Urinary bladder (tissue), 4 donors: ENCODE data around the gene TAS1R3. TPM values are rescaled to one million over a fixed set of nuclear protein-coding genes. Genes with fewer than 3 reads are reported as not detected.

Source experiments
- DNase-seq: peaks from one replicate; pipeline ENCODE4 v3.0.0-alpha.2; 2015; ENCODE audit errors: extremely low spot score
- H3K27ac ChIP-seq: one replicate; pipeline ENCODE4 v1.5.1; 2013; ENCODE audit warnings: low read depth, mild to moderate bottlenecking, moderate library complexity
- H3K36me3 ChIP-seq: one replicate; pipeline ENCODE4 v1.6.1; 2013; ENCODE audit warnings: mild to moderate bottlenecking, moderate library complexity; ENCODE audit not compliant: insufficient read depth
- H3K4me1 ChIP-seq: one replicate; pipeline ENCODE4 v1.6.1; 2013; ENCODE audit warnings: mild to moderate bottlenecking, moderate library complexity; ENCODE audit not compliant: insufficient read depth
- H3K4me3 ChIP-seq: one replicate; pipeline ENCODE4 v1.5.1; 2013; ENCODE audit warnings: low read depth, low read length
- WGBS: extraction: QIAGEN DNeasy Blood & Tissue Kit; methylation state at CpG from one replicate; pipeline ENCODE4 v1.1.7; 2013; 5-methylcytosine and 5-hydroxymethylcytosine counted together
- polyA plus RNA-seq: library from polyadenylated mRNA; stranded (reverse); fragments of 200-250 nt; gene quantifications from one replicate; pipeline ENCODE4 v1.2.3, GENCODE V29; 2013
- total RNA-seq: library from RNA; depleted of rRNA; stranded (reverse); fragments of >200 nt; gene quantifications from one replicate; pipeline ENCODE4 v1.2.3, GENCODE V29; 2014
- donor health status: healthy with polysubstance abuse.
- donor health status: healthy.

The TAS1R3 gene
- total and polyA plus RNA-seq, 2 donors, result 0.11 to 0.48 TPM

- Histone ChIP-seq H3K36me3 (peaks cover 2% of the 10 kb centered on the region), H3K4me3 (no peak overlapping the region), H3K27ac (no peak overlapping the region), H3K4me1 (peaks cover 2% of the 10 kb centered on the region)
- WGBS, result 93% methylated on average over 36 of the region's 36 CpGs
- no peak for DNase-seq
These were observed 9.9 kb downstream of the TAS1R3 start for GRCh38 chr1:1340791-1341548.

- H3K27ac ChIP-seq, result no peak overlapping the region
- peaks cover 2% of the 10 kb centered on the region for H3K36me3 ChIP-seq
- WGBS, result 92% methylated on average over 17 of the region's 17 CpGs
- peaks cover 2% of the 10 kb centered on the region for H3K4me1 ChIP-seq
- no peak overlapping the region for H3K4me3 ChIP-seq
- no peak for DNase-seq
These were observed 10.5 kb downstream of the TAS1R3 start for GRCh38 chr1:1341549-1342021.

GRCh38 chr1:1342061-1342562 lies 11.0 kb downstream of the TAS1R3 start:
- Histone ChIP-seq H3K4me3 (no peak overlapping the region), H3K27ac (no peak overlapping the region), H3K4me1 (peaks cover 2% of the 10 kb centered on the region), H3K36me3 (peaks cover 2% of the 10 kb centered on the region)
- WGBS, result 92% methylated on average over 28 of the region's 28 CpGs
- no peak for DNase-seq

GRCh38 chr1:1342584-1343115 lies 11.6 kb downstream of the TAS1R3 start:
- 81% methylated on average over 18 of the region's 18 CpGs for WGBS
- peaks cover 2% of the 10 kb centered on the region for H3K36me3 ChIP-seq
- peaks cover 2% of the 10 kb centered on the region for H3K4me1 ChIP-seq
- H3K4me3 ChIP-seq, result no peak overlapping the region
- H3K27ac ChIP-seq, result no peak overlapping the region
- no peak for DNase-seq

GRCh38 chr1:1343811-1344421 lies 12.8 kb downstream of the TAS1R3 start:
- no peak overlapping the region for H3K27ac ChIP-seq
- 89% methylated on average over 24 of the region's 24 CpGs for WGBS
- H3K36me3 ChIP-seq, result peaks cover 2% of the 10 kb centered on the region
- H3K4me1 ChIP-seq, result peaks cover 2% of the 10 kb centered on the region
- H3K4me3 ChIP-seq, result no peak overlapping the region
- no peak for DNase-seq

- Histone ChIP-seq H3K36me3 (no peaks in the 10 kb centered on the region), H3K4me3 (no peak overlapping the region), H3K27ac (no peak overlapping the region), H3K4me1 (peaks cover 2% of the 10 kb centered on the region)
- WGBS, result 70% methylated on average over 15 of the region's 15 CpGs
- no peak for DNase-seq
These were observed 13.7 kb downstream of the TAS1R3 start for GRCh38 chr1:1344655-1345361.

- Histone ChIP-seq H3K4me3 (no peak overlapping the region), H3K27ac (no peak overlapping the region)
- WGBS, result 76% methylated on average over 16 of the region's 16 CpGs
These were observed 14.3 kb downstream of the TAS1R3 start for GRCh38 chr1:1345384-1345783.

GRCh38 chr1:1345860-1346500 lies 14.9 kb downstream of the TAS1R3 start:
- WGBS, result 58% methylated on average over 12 of the region's 12 CpGs
- H3K36me3 ChIP-seq, result no peaks in the 10 kb centered on the region
- no peak overlapping the region for H3K4me3 ChIP-seq
- H3K27ac ChIP-seq, result no peak overlapping the region
- no peak for DNase-seq
- peaks cover 2% of the 10 kb centered on the region for H3K4me1 ChIP-seq

More at GRCh38 chr1:1345384-1345783, 14.3 kb downstream of the TAS1R3 start:
- DNase-seq, result no peak
- Histone ChIP-seq H3K4me1 (peaks cover 2% of the 10 kb centered on the region), H3K36me3 (no peaks in the 10 kb centered on the region)

GRCh38 chr1:1346501-1346890 lies 15.4 kb downstream of the TAS1R3 start:
- H3K27ac ChIP-seq, result no peak overlapping the region
- H3K4me1 ChIP-seq, result peaks cover 2% of the 10 kb centered on the region
- H3K4me3 ChIP-seq, result no peak overlapping the region
- 89% methylated on average over 10 of the region's 10 CpGs for whole genome bisulfite sequencing
- H3K36me3 ChIP-seq, result no peaks in the 10 kb centered on the region
- DNase-seq, result no peak

- H3K4me1 ChIP-seq, result peaks cover 2% of the 10 kb centered on the region
- H3K36me3 ChIP-seq, result no peaks in the 10 kb centered on the region
- H3K4me3 ChIP-seq, result no peak overlapping the region
- H3K27ac ChIP-seq, result no peak overlapping the region
- no peak for DNase-seq
- 85% methylated on average over 10 of the region's 10 CpGs for WGBS
These were observed 16.0 kb downstream of the TAS1R3 start for GRCh38 chr1:1347026-1347595.

GRCh38 chr1:1347663-1348419 lies 16.8 kb downstream of the TAS1R3 start:
- no peak for DNase-seq
- peak overlapping the region; percentile 47 for H3K27ac ChIP-seq
- H3K36me3 ChIP-seq, result no peaks in the 10 kb centered on the region
- peak overlapping the region; percentile 86 for H3K4me3 ChIP-seq
- peaks cover 2% of the 10 kb centered on the region for H3K4me1 ChIP-seq
- 32% methylated on average over 26 of the region's 26 CpGs for WGBS
